PC-3 (cell line): Measurements from ENCODE around the gene ADGRD1. TPM values are rescaled to one million over a fixed set of nuclear protein-coding genes. Genes with fewer than 3 reads are reported as not detected.

Experiments used
- ATAC-seq: fragments of 200-7000 bp; cut with Tn5 transposase; 2 replicates; pipeline ENCODE4 v1.9.1; 2020; ENCODE audit warnings: mild to moderate bottlenecking, moderate library complexity
- BruUV-seq: library from RNA; stranded (reverse); fragments of 400-500 nt; replicated peaks from 2 replicates; lab custom pipeline; 2021; lab: Mats Ljungman, UMichigan
- CTCF ChIA-PET: fragments of 300-600 bp; sonication (Branson Sonifier 250); formaldehyde crosslinking; loops from one replicate; lab custom pipeline; 2022; ENCODE audit warnings: antibody characterized with exemption; lab: Charles Lee
- POLR2A ChIA-PET: fragments of 300-600 bp; sonication (Branson Sonifier 250); formaldehyde crosslinking; loops from one replicate; lab custom pipeline; 2022; ENCODE audit warnings: antibody characterized with exemption; ENCODE audit not compliant: unreplicated experiment; lab: Charles Lee
- DNase-seq: peaks from one replicate; pipeline ENCODE4 v3.0.0-alpha.2; 2015
- H2AFZ ChIP-seq: fragments of 300-600 bp; sonication (generic); 2 replicates; pipeline ENCODE4 v1.6.0; 2016; ENCODE audit warnings: antibody characterized with exemption, low read length
- H3F3A ChIP-seq: fragments of 300-600 bp; sonication (generic); one replicate; pipeline ENCODE4 v1.6.0; 2017; ENCODE audit warnings: antibody characterized with exemption, low read length, control low read depth, mild to moderate bottlenecking; ENCODE audit not compliant: unreplicated experiment
- H3K27ac ChIP-seq: fragments of 300-600 bp; sonication (generic); 2 replicates; pipeline ENCODE4 v1.5.1; 2016; ENCODE audit warnings: mild to moderate bottlenecking, low read length
- H3K27me3 ChIP-seq: fragments of 300-600 bp; sonication (generic); 2 replicates; pipeline ENCODE4 v1.6.1; 2016; ENCODE audit warnings: low read length, mixed read lengths
- H3K36me3 ChIP-seq: fragments of 300-600 bp; sonication (generic); 2 replicates; pipeline ENCODE4 v1.6.1; 2016; ENCODE audit warnings: low read depth, mixed run types, low read length, mixed read lengths
- H3K4me1 ChIP-seq: fragments of 300-600 bp; sonication (generic); 2 replicates; pipeline ENCODE4 v1.5.1; 2016; ENCODE audit warnings: low read length; ENCODE audit not compliant: insufficient read depth
- H3K4me2 ChIP-seq: fragments of 300-600 bp; sonication (generic); 2 replicates; pipeline ENCODE4 v1.6.0; 2016; ENCODE audit warnings: low read length
- H3K4me3 ChIP-seq: fragments of 300-600 bp; sonication (generic); 2 replicates; pipeline ENCODE4 v1.5.1; 2016; ENCODE audit warnings: mild to moderate bottlenecking, low read length, mixed read lengths
- H3K79me2 ChIP-seq: fragments of 300-600 bp; sonication (generic); 2 replicates; pipeline ENCODE4 v1.6.1; 2017; ENCODE audit warnings: low read length, mixed read lengths
- H3K9ac ChIP-seq: fragments of 300-600 bp; sonication (generic); 2 replicates; pipeline ENCODE4 v1.6.0; 2016; ENCODE audit warnings: mild to moderate bottlenecking, low read length
- H3K9me2 ChIP-seq: fragments of 300-600 bp; sonication (generic); replicated peaks from 2 replicates; pipeline ENCODE4 v1.6.1; 2016; ENCODE audit warnings: mixed run types, low read length, mixed read lengths
- H3K9me3 ChIP-seq: fragments of 300-600 bp; sonication (generic); 2 replicates; pipeline ENCODE4 v1.6.1; 2016; ENCODE audit warnings: low read length, mixed read lengths
- H4K20me1 ChIP-seq: fragments of 300-600 bp; sonication (generic); 2 replicates; pipeline ENCODE4 v1.6.1; 2016; ENCODE audit warnings: low read length, mixed read lengths
- EZH2 ChIP-seq: fragments of 300-600 bp; sonication (generic); IDR thresholded peaks from one replicate; pipeline ENCODE4 v1.6.1; 2017; ENCODE audit warnings: antibody characterized with exemption, mild to moderate bottlenecking, low read length; ENCODE audit not compliant: unreplicated experiment
- EZH2phosphoT487 ChIP-seq: fragments of 300-600 bp; sonication (generic); IDR thresholded peaks from 2 replicates; pipeline ENCODE4 v1.6.1; 2018; ENCODE audit warnings: mild to moderate bottlenecking, antibody characterized with exemption, low read length, borderline replicate concordance
- intact Hi-C: fragments of 100-400 bp; cut with micrococcal nuclease; formaldehyde crosslinking; loops from 2 replicates; pipeline ENCODE4 v1.9.0; 2023
- total RNA-seq: library from RNA; depleted of rRNA; stranded (reverse); fragments of >200 nt; gene quantifications from 2 replicates; pipeline ENCODE4 v1.2.3, GENCODE V29; 2014
- TF ChIP-seq, protein P1 (sequence below): fragments of 300-600 bp; sonication (generic); conservative IDR thresholded peaks from 2 replicates; pipeline ENCODE4 v1.5.1; 2017; ENCODE audit warnings: antibody characterized with exemption, low read depth, mild to moderate bottlenecking, low read length

Gene ADGRD1
- total RNA-seq, 1 experiment from 2014 or later: 0.18 TPM

DNA sequence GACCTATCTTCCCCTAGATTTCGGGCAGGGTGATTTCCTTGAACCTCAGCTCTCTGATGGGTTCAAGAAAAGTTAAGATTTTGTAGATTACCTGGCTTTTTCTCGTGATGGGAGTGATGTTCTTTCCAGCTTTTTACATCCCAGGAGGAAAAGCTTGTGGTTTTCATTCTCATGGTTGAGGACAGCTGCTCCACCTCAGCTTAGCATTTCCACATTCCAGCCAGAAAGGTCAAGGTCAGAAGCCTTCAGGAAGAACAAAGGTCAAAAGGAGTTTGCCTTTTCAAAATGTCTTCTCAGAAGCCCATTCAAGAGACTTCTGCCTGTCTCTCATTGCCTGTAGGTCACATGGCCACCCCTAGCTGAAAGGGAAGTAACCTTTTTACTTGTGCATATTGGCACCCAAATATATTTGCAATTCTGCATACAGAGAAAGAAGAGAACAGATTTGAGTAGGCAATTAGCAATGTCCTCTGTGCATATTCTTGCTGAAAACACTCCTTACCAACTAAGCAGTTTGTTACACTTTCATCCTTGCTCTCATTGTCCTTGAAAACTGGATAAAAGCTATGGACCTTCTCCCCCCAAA is 6.6 kb upstream of the ADGRD1 start:
- no peak for DNase-seq
- no peaks in the 10 kb centered on the region for H3K9me2 ChIP-seq
- TF ChIP-seq EZH2phosphoT487 (no peak), EZH2 (no peak)
- TF ChIP-seq, protein P1, sequence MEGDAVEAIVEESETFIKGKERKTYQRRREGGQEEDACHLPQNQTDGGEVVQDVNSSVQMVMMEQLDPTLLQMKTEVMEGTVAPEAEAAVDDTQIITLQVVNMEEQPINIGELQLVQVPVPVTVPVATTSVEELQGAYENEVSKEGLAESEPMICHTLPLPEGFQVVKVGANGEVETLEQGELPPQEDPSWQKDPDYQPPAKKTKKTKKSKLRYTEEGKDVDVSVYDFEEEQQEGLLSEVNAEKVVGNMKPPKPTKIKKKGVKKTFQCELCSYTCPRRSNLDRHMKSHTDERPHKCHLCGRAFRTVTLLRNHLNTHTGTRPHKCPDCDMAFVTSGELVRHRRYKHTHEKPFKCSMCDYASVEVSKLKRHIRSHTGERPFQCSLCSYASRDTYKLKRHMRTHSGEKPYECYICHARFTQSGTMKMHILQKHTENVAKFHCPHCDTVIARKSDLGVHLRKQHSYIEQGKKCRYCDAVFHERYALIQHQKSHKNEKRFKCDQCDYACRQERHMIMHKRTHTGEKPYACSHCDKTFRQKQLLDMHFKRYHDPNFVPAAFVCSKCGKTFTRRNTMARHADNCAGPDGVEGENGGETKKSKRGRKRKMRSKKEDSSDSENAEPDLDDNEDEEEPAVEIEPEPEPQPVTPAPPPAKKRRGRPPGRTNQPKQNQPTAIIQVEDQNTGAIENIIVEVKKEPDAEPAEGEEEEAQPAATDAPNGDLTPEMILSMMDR: no peak
- H3F3A ChIP-seq: no peaks in the 10 kb centered on the region
- ChIA-PET CTCF (no interaction called here), POLR2A (no interaction called here)
- H3K4me2 ChIP-seq: no peak overlapping the region
- no peaks in the 10 kb centered on the region for H3K4me1 ChIP-seq
- H3K36me3 ChIP-seq: no peaks in the 10 kb centered on the region
- H3K4me3 ChIP-seq: no peak overlapping the region
- no TSS peak for BruUV-seq
- H3K79me2 ChIP-seq: no peaks in the 10 kb centered on the region
- H4K20me1 ChIP-seq: no peaks in the 10 kb centered on the region
- H3K27me3 ChIP-seq: peaks cover 71% of the 10 kb centered on the region
- intact Hi-C loops: no loop called here
- no peak overlapping the region for H3K27ac ChIP-seq
- H3K9me3 ChIP-seq: peaks cover 11% of the 10 kb centered on the region
- no peak for ATAC-seq
- H3K9ac ChIP-seq: no peak overlapping the region
- H2AFZ ChIP-seq: no peak overlapping the region

DNA sequence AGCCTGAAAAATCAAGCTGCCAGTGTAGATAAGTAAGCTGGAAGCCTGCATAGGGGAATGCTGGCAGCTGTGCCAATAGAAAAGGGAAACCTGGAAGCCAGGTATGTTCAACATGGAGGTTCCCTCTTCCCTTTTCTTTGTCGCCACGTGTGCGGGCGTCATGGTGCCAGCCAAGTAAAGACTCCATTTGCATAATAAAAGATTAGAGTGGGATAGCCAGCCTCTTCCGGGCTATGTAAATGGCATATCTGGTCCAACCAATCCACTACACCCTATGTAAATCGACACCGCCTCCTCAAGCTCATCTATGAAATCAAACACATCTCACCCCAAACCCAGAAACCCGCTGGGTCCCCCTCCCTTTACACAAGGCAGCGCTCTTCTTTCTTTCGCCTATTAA is 5.6 kb upstream of the ADGRD1 start:
- H3K36me3 ChIP-seq: no peaks in the 10 kb centered on the region
- H3K9ac ChIP-seq: no peak overlapping the region
- no peak overlapping the region for H2AFZ ChIP-seq
- H3F3A ChIP-seq: no peaks in the 10 kb centered on the region
- no peak for ATAC-seq
- H3K79me2 ChIP-seq: no peaks in the 10 kb centered on the region
- no peaks in the 10 kb centered on the region for H3K9me2 ChIP-seq
- H4K20me1 ChIP-seq: no peaks in the 10 kb centered on the region
- H3K4me2 ChIP-seq: no peak overlapping the region
- CTCF ChIA-PET: no interaction called here
- H3K4me3 ChIP-seq: no peak overlapping the region
- DNase-seq: no peak
- peaks cover 81% of the 10 kb centered on the region for H3K27me3 ChIP-seq
- POLR2A ChIA-PET: no interaction called here
- BruUV-seq: no TSS peak
- no peak overlapping the region for H3K27ac ChIP-seq
- TF ChIP-seq EZH2phosphoT487 (no peak), EZH2 (no peak)
- TF ChIP-seq, protein P1: no peak
- H3K4me1 ChIP-seq: no peaks in the 10 kb centered on the region
- intact Hi-C loops: no loop called here
- peaks cover 11% of the 10 kb centered on the region for H3K9me3 ChIP-seq

DNA sequence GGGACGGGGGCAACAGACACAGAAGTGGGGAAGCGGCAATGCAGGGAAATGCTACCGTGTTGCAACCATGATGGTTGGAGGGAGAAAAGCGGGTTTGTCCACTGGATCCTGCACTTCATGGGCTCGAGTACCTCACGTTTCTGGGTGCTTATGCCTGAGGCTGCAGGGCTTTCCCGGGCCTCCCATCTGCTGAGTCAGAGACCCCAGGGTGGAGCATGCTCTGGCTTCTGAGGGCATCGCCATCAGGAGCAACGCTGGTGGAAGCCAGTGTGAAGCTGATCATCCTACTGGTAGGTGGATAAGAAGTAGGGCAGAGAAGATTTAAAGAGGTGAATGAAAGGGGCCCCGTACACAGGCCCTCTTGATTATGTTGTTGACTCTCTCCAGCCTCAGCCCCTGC is 5.0 kb upstream of the ADGRD1 start:
- ATAC-seq: no peak
- CTCF ChIA-PET: no interaction called here

More for the DNA sequence above, 5.0 kb upstream of the ADGRD1 start:
- TF ChIP-seq, protein P1: no peak
- no peak for TF ChIP-seq EZH2phosphoT487
- TF ChIP-seq EZH2: no peak
- no peaks in the 10 kb centered on the region for H4K20me1 ChIP-seq
- H3K4me3 ChIP-seq: no peak overlapping the region
- no peak for DNase-seq
- H3K9ac ChIP-seq: no peak overlapping the region
- H3K4me1 ChIP-seq: no peaks in the 10 kb centered on the region
- no peak overlapping the region for H2AFZ ChIP-seq
- intact Hi-C loops: no loop called here
- no TSS peak for BruUV-seq
- H3K27me3 ChIP-seq: peaks cover 87% of the 10 kb centered on the region
- H3K4me2 ChIP-seq: no peak overlapping the region
- no peak overlapping the region for H3K27ac ChIP-seq
- H3K36me3 ChIP-seq: no peaks in the 10 kb centered on the region
- H3F3A ChIP-seq: no peaks in the 10 kb centered on the region
- peaks cover 11% of the 10 kb centered on the region for H3K9me3 ChIP-seq
- H3K79me2 ChIP-seq: no peaks in the 10 kb centered on the region
- no peaks in the 10 kb centered on the region for H3K9me2 ChIP-seq
- POLR2A ChIA-PET: no interaction called here
